ENCODE measurements around the gene IL17RC.

DNA sequence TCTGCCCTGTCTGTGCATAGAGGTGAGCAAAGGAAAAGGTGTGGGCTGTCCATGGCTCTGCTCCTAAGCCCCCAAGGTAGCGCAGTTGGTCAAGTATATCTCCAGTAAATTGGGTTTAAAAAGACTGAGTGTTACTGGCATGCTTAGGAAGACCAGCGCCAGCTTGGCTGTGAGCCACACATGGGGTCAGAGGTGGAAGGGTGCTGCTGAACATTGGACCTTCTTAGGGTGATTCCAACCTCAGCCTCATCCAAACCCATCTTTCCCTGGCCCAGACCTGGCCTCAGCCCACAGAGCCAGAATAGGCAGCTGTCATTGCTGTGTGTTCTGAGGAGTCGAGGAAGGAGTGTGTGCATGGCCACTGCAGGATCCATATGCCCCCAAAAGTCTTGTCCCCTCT is 8.6 kb upstream of the IL17RC start:
- TF ChIP-seq, protein P1, sequence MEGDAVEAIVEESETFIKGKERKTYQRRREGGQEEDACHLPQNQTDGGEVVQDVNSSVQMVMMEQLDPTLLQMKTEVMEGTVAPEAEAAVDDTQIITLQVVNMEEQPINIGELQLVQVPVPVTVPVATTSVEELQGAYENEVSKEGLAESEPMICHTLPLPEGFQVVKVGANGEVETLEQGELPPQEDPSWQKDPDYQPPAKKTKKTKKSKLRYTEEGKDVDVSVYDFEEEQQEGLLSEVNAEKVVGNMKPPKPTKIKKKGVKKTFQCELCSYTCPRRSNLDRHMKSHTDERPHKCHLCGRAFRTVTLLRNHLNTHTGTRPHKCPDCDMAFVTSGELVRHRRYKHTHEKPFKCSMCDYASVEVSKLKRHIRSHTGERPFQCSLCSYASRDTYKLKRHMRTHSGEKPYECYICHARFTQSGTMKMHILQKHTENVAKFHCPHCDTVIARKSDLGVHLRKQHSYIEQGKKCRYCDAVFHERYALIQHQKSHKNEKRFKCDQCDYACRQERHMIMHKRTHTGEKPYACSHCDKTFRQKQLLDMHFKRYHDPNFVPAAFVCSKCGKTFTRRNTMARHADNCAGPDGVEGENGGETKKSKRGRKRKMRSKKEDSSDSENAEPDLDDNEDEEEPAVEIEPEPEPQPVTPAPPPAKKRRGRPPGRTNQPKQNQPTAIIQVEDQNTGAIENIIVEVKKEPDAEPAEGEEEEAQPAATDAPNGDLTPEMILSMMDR (conservative IDR thresholded peaks at IDR 0.05 in 1 of 2, IDR thresholded peaks at IDR 0.05 in 1 of 2; ENCODE audit: extremely low read depth in 1 of 2, insufficient read depth in 1 of 2, low read depth in 1 of 2, low read length in 2 of 2), result no peak
- TF ChIP-seq EZH2 (IDR thresholded peaks at IDR 0.05; ENCODE audit: borderline replicate concordance, low read length), result no peak
